HG03558 (cell line): Measurements from ENCODE around the gene ALDH3B2.
"Not testable (repeated sequence)": the region's sequence is repeated elsewhere in the genome, so short reads cannot be mapped to it uniquely, and the experiment has no call there.

Experiments used
- ATAC-seq: cut with Tn5 transposase; IDR thresholded peaks from one replicate; pipeline ENCODE4 v1.9.1; 2021; ENCODE audit warnings: moderate number of reproducible peaks; ENCODE audit not compliant: unreplicated experiment; ENCODE audit errors: extremely low read depth

ALDH3B2 gene

GRCh38 chr11:67687986-67688385 is 13.6 kb upstream of the ALDH3B2 start:
- no peak for ATAC-seq

GRCh38 chr11:67685641-67686332 is 11.4 kb upstream of the ALDH3B2 start:
- not testable (repeated sequence) for ATAC-seq

GRCh38 chr11:67682126-67683034 is 8.0 kb upstream of the ALDH3B2 start:
- ATAC-seq: not testable (repeated sequence)

- no peak for ATAC-seq
Observed at GRCh38 chr11:67680696-67681470, 6.5 kb upstream of the ALDH3B2 start.

- ATAC-seq: no peak
Observed at GRCh38 chr11:67675058-67675747, 780 bp upstream of the ALDH3B2 start.

- no peak for ATAC-seq
Observed at GRCh38 chr11:67673902-67674301, 521 bp downstream of the ALDH3B2 start.

- ATAC-seq: no peak
Observed at GRCh38 chr11:67673358-67673757, 1.1 kb downstream of the ALDH3B2 start.

- no peak for ATAC-seq
Observed at GRCh38 chr11:67671211-67671520, 3.3 kb downstream of the ALDH3B2 start.

- no peak for ATAC-seq
Observed at GRCh38 chr11:67670316-67671210, 3.9 kb downstream of the ALDH3B2 start.

GRCh38 chr11:67668192-67668551 is 6.3 kb downstream of the ALDH3B2 start:
- no peak for ATAC-seq

- no peak for ATAC-seq
Observed at GRCh38 chr11:67667490-67668191, 6.8 kb downstream of the ALDH3B2 start.

GRCh38 chr11:67666676-67667489 is 7.5 kb downstream of the ALDH3B2 start:
- ATAC-seq: no peak

- no peak for ATAC-seq
Observed at GRCh38 chr11:67666303-67666645, 8.1 kb downstream of the ALDH3B2 start.

GRCh38 chr11:67665541-67666302 is 8.7 kb downstream of the ALDH3B2 start:
- ATAC-seq: no peak

GRCh38 chr11:67664696-67665540 is 9.5 kb downstream of the ALDH3B2 start:
- ATAC-seq: no peak

GRCh38 chr11:67664213-67664585 is 10.2 kb downstream of the ALDH3B2 start:
- no peak for ATAC-seq
